Endothelial cell of umbilical vein (primary cell): Measurements from ENCODE around the gene CALN1.

ENCODE experiments used
- CTCF ChIP-seq, 2 donors: IDR thresholded peaks; 1 replicate in 1 of 2; 2 replicates in 1 of 2; pipeline ENCODE4 v1.5.1; 2011; ENCODE audit warnings: low read length in 2 of 2, mild to moderate bottlenecking in 2 of 2, moderate library complexity in 2 of 2, control low read depth in 1 of 2, inconsistent platforms in 1 of 2, low read depth in 1 of 2; ENCODE audit not compliant: insufficient read depth in 1 of 2; ENCODE audit errors: extremely low read depth in 1 of 2
- EZH2 ChIP-seq: IDR thresholded peaks from 2 replicates; pipeline ENCODE4 v1.6.1; 2012; ENCODE audit warnings: borderline replicate concordance, low read depth, mild to moderate bottlenecking, moderate library complexity, low read length, inconsistent platforms; ENCODE audit not compliant: severe bottlenecking
- TF ChIP-seq, protein P1 (sequence below): IDR thresholded peaks from 2 replicates; pipeline ENCODE4 v1.6.1; 2011; ENCODE audit not compliant: insufficient read depth, insufficient read length

DNA sequence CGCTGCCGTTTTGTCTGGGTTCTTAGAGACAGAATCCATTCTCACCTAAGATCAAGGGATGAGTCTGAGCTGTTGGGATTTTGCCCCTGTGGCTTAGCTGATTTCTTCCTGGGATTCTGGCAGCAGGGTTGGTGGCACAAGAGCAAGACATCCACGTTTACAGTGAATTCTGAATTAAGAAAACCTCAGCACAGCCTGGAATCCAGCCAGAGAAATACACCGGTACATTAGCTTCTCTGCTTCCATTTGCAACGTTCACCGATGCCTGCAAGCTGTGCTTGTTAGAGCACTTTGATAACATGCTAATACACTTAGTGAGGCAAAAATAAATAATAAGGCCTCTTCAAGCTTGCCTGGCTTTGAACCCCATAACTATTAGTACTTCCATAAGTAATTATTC, 569.8 kb downstream of the CALN1 start:
- no peak for TF ChIP-seq CTCF (IDR thresholded peaks at IDR 0.05; ENCODE audit: extremely low read depth in 1 of 2, insufficient read depth in 1 of 2, low read depth in 1 of 2, low read length in 2 of 2)
- TF ChIP-seq EZH2 = no peak
- TF ChIP-seq, protein P1, sequence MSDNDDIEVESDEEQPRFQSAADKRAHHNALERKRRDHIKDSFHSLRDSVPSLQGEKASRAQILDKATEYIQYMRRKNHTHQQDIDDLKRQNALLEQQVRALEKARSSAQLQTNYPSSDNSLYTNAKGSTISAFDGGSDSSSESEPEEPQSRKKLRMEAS = no peak
